Neutrophil (primary cell): ENCODE measurements around the gene ATR.
"Not testable (repeated sequence)": the region's sequence is repeated elsewhere in the genome, so short reads cannot be mapped to it uniquely, and the experiment has no call there.

Experiments used
- H3K27ac ChIP-seq: fragments of 200-600 bp; sonication (generic); 2 replicates; pipeline ENCODE4 v1.5.1; 2016; ENCODE audit warnings: mild to moderate bottlenecking, moderate library complexity
- H3K27me3 ChIP-seq: fragments of 200-600 bp; sonication (generic); 2 replicates; pipeline ENCODE4 v1.6.0; 2016; ENCODE audit warnings: mild to moderate bottlenecking
- H3K36me3 ChIP-seq: fragments of 200-600 bp; sonication (generic); 2 replicates; pipeline ENCODE4 v1.5.1; 2017
- H3K4me1 ChIP-seq, 2 experiments: fragments of 200-600 bp in 1 of 2; sonication (generic) in 1 of 2; 1 replicate in 1 of 2; 2 replicates in 1 of 2; pipeline versions ENCODE4 v1.5.1 to v1.6.1; 2013 to 2016; ENCODE audit warnings: low read depth in 1 of 2, low read length in 1 of 2, mild to moderate bottlenecking in 1 of 2, moderate library complexity in 1 of 2; ENCODE audit not compliant: control insufficient read depth in 1 of 2, insufficient read depth in 1 of 2
- H3K4me3 ChIP-seq, 2 experiments: fragments of 200-600 bp in 1 of 2; sonication (generic) in 1 of 2; 1 replicate in 1 of 2; 2 replicates in 1 of 2; pipeline ENCODE4 v1.5.1; 2013 to 2016; ENCODE audit warnings: low read depth in 1 of 2, low read length in 1 of 2, mild to moderate bottlenecking in 1 of 2, moderate library complexity in 1 of 2
- H3K9me3 ChIP-seq: fragments of 200-600 bp; sonication (generic); 2 replicates; pipeline ENCODE4 v1.5.1; 2016
- TF ChIP-seq, protein P1 (sequence below): fragments of 200-600 bp; sonication (generic); IDR thresholded peaks from 2 replicates; pipeline ENCODE4 v1.5.1; 2016; ENCODE audit warnings: antibody characterized with exemption

ATR gene

DNA sequence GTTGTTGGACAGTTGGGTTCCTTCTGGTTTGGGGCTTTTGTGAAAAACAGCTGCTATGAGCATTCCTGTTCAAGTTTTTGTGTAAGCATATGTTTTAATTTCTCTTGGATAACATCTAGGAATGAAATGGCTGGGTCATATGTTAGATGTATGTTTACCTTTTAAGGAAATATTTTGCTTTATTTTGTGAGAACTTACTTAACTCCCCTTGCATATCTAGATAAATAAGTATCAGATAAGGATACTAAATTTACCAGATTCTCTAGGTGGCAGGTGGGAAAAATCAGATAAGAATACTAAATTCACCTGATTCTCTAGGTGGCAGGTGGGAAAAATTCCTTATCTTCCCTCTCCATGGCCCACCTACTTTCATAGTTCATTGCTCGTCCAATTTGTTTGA is 16.6 kb upstream of the ATR start:
- H3K4me1 ChIP-seq, result peaks cover 31 to 32% of the 10 kb centered on the region in 2 experiments
- TF ChIP-seq, protein P1, sequence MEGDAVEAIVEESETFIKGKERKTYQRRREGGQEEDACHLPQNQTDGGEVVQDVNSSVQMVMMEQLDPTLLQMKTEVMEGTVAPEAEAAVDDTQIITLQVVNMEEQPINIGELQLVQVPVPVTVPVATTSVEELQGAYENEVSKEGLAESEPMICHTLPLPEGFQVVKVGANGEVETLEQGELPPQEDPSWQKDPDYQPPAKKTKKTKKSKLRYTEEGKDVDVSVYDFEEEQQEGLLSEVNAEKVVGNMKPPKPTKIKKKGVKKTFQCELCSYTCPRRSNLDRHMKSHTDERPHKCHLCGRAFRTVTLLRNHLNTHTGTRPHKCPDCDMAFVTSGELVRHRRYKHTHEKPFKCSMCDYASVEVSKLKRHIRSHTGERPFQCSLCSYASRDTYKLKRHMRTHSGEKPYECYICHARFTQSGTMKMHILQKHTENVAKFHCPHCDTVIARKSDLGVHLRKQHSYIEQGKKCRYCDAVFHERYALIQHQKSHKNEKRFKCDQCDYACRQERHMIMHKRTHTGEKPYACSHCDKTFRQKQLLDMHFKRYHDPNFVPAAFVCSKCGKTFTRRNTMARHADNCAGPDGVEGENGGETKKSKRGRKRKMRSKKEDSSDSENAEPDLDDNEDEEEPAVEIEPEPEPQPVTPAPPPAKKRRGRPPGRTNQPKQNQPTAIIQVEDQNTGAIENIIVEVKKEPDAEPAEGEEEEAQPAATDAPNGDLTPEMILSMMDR, result no peak
- H3K4me3 ChIP-seq, result peak overlapping the region in 1 of 2 experiments; percentile 68
- no peak overlapping the region for H3K27ac ChIP-seq
- no peaks in the 10 kb centered on the region for H3K9me3 ChIP-seq
- H3K27me3 ChIP-seq, result no peaks in the 10 kb centered on the region
- H3K36me3 ChIP-seq, result no peaks in the 10 kb centered on the region

DNA sequence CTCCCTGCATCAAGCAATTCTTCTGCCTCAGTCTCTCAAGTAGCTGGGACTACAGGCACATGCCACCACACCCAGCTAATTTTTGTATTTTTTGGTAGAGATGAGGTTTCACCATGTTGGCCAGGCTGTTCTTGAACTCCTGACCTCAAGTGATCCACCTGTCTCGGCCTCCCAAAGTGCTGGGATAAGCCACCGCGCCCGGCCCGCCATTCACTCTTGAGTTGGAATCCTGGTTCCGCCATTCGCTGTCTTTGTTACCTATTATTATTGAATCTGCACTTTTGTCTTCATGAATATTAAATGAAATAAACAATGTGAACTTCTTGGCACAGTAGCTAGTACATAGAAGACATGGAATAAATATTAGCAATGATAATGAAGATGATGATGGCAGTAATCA is 13.7 kb upstream of the ATR start:
- not testable (repeated sequence) for H3K36me3 ChIP-seq, H3K27me3 ChIP-seq, H3K27ac ChIP-seq, H3K4me3 ChIP-seq, H3K9me3 ChIP-seq
- peaks cover 16 to 20% of the 10 kb centered on the region in 2 experiments for H3K4me1 ChIP-seq

DNA sequence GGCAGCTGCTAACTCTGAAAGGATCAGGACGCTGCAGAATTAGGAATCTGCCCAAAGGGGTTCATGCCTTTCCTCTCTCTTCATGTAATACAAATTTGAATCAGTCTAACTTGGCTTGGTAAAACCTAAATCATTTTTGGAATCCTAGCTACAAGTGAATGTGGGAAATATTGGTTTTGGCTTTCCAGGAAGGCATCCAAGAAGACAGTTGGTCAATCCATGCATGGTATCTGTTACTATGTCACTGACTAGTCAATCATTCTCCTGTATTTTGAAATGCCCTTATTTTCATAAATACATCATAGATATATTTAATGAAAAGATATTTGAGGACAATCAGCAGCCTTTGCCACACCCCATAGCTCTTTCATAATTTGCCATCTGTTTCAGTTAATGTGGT is 10.2 kb upstream of the ATR start:
- Histone ChIP-seq H3K4me3 (no peak overlapping the region), H3K36me3 (no peaks in the 10 kb centered on the region), H3K27ac (no peak overlapping the region), H3K4me1 (no peaks in the 10 kb centered on the region), H3K27me3 (peaks cover 3% of the 10 kb centered on the region), H3K9me3 (no peaks in the 10 kb centered on the region)
- TF ChIP-seq, protein P1, result no peak

DNA sequence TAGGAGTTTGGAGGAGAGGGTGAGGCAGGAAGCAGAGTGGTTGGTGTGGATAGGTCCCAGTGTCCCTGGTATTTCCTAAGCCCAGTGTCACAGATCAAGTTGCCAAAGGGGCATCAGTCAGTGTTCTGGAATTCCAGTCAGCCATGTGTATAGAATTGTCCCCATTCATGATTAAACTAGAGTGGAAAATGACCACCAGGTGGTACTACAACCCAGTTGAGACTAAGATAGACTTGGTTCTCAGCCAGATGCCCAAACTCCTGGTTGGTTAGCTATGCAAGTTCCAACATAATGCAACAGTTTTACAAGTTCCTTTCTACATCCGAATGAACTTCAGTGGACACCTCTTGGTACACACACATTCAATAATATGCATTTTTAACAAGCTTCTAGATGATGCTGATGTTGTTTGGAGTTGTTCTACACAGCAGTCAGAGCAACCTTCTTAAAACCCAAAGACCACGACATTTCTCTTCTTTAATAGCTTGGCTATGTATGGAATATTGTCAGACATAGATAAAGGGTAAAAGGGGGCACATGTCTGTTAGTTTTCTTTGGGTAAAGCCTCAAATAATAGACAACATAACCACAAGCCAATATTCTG is 8.4 kb upstream of the ATR start:
- Histone ChIP-seq H3K9me3 (no peaks in the 10 kb centered on the region), H3K27ac (no peak overlapping the region), H3K36me3 (no peaks in the 10 kb centered on the region), H3K4me3 (no peak overlapping the region), H3K4me1 (no peaks in the 10 kb centered on the region), H3K27me3 (peaks cover 12% of the 10 kb centered on the region)
- TF ChIP-seq, protein P1, result no peak

DNA sequence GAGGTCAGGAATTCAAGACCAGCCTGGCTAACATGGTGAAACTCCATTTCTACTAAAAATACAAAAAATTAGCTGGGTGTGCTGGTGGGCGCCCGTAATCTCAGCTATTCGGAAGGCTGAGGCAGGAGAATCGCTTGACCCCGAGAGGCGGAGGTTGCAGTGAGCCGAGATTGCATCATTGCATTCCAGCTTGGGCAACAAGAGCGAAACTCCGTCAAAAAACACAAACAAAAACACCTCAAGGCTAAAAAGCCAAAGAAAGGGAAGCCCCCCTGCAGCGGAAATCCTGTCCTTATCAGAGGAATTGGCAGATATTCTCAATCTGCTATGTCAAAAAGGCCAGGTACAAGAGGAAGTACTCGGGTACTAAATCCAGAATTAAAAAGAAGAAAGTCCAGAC is 2.5 kb upstream of the ATR start:
- peaks cover 14 to 15% of the 10 kb centered on the region in 2 experiments for H3K4me1 ChIP-seq
- H3K36me3 ChIP-seq, H3K4me3 ChIP-seq, H3K9me3 ChIP-seq, H3K27ac ChIP-seq: not testable (repeated sequence)
- peaks cover 19% of the 10 kb centered on the region for H3K27me3 ChIP-seq

DNA sequence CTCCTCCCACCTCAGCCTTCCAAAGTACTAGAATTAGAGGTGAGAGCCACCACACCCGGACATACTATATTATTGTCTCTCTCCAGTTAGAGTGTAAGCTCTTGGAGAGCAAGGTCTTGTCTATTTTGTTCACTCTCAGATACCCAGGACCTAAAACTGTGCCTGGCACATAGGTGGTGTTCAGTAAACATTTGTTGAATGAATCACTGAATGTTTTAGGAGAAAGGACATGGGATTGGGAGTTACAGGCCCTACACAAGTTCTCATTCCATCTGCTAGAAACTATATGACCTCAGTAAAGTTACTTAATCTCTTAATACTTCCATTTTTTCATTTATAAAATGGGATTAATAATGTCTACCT is 1.5 kb upstream of the ATR start:
- Histone ChIP-seq H3K4me1 (peaks cover 15 to 16% of the 10 kb centered on the region in 2 experiments), H3K9me3 (no peaks in the 10 kb centered on the region), H3K27me3 (peaks cover 19% of the 10 kb centered on the region), H3K27ac (no peak overlapping the region), H3K36me3 (no peaks in the 10 kb centered on the region), H3K4me3 (no peak overlapping the region)
- TF ChIP-seq, protein P1, result no peak
